ENCODE results near the gene PDE11A. TPM values are rescaled to one million over a fixed set of nuclear protein-coding genes. Genes with fewer than 3 reads are reported as not detected.

PDE11A gene
- total RNA-seq, 5 donors from 2014 or later (not counting 1 experiment from before 2014, with no cell fraction given) = not detected

GRCh38 chr2:177588671-177589070 lies 483.9 kb downstream of the PDE11A start:
- H3K27ac Mint-ChIP-seq = no peak overlapping the region
- POLR2A ChIA-PET = no interaction called here
- 100% methylated on average over 1 of the region's 3 CpGs for WGBS (ENCODE audit: insufficient coverage)

DNA sequence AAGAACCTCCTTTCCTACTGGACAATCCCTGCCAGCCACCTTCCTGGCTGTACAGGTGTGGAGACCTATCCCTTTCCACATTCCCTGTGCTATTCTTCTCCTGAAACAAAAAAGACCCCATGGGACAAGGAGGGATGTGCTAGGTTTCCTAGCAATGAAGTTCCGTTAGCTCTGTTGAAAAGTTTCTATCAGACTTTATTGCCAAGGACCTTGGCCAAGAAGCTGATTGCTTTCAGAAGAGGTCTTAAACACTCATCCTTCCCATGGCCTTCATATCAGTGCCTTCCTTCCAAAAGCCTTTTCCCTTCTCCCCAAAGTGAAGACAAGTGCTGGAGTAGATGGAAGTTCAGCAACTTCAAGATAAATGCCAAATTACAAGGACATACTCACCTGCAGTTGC lies 485.2 kb downstream of the PDE11A start:
- H3K27me3 ChIP-seq (replicated peaks in 1 of 2; ENCODE audit: control insufficient read depth in 2 of 2, extremely low read depth in 1 of 2, insufficient read depth in 2 of 2, low read length in 1 of 2) = peaks cover 0 to 7% of the 10 kb centered on the region in 2 experiments
- H3K9me3 ChIP-seq = no peaks in the 10 kb centered on the region
- no peak for DNase-seq
- CTCF ChIA-PET = no interaction called here
- WGBS (ENCODE audit: insufficient coverage) = no CpG with 5 or more reads among the region's 1 CpG
- no peaks in the 10 kb centered on the region for H3K4me1 ChIP-seq (ENCODE audit: control insufficient read depth in 1 of 2, extremely low read depth in 1 of 2, insufficient read depth in 2 of 2, low read length in 2 of 2)
- H3K9me3 Mint-ChIP-seq = no peaks in the 10 kb centered on the region
- ATAC-seq (replicated peaks in 1 of 4) = no peak
- no peaks in the 10 kb centered on the region for H3K36me3 Mint-ChIP-seq
- H3K4me3 Mint-ChIP-seq = no peak overlapping the region
- no peaks in the 10 kb centered on the region for H3K36me3 ChIP-seq (ENCODE audit: control insufficient read depth in 2 of 2, extremely low read depth in 1 of 2, insufficient read depth in 1 of 2, low read length in 1 of 2)
- peaks cover 0 to 2% (median 0%) of the 10 kb centered on the region in 3 donors for H3K4me1 Mint-ChIP-seq
- H3K27ac Mint-ChIP-seq = no peak overlapping the region
- no peak overlapping the region for H3K4me3 ChIP-seq (ENCODE audit: control insufficient read depth in 1 of 2, extremely low read depth in 1 of 2, low read length in 1 of 2)
- POLR2A ChIA-PET = interaction anchor here in 1 of 2 donors (0.7 kb wide), 1 partner anchor 104 kb away, joined by 4 read pairs; no protein-coding TSS in a partner anchor
- peaks cover 5 to 11% of the 10 kb centered on the region in 2 donors for H3K27me3 Mint-ChIP-seq
- no peak overlapping the region for H3K27ac ChIP-seq (ENCODE audit: low read length)

More at GRCh38 chr2:177588671-177589070, 483.9 kb downstream of the PDE11A start:
- Histone ChIP-seq H3K27ac (ENCODE audit: low read length) (no peak overlapping the region), H3K27me3 (replicated peaks in 1 of 2; ENCODE audit: control insufficient read depth in 2 of 2, extremely low read depth in 1 of 2, insufficient read depth in 2 of 2, low read length in 1 of 2) (peaks cover 0 to 7% of the 10 kb centered on the region in 2 experiments), H3K4me1 (ENCODE audit: control insufficient read depth in 1 of 2, extremely low read depth in 1 of 2, insufficient read depth in 2 of 2, low read length in 2 of 2) (no peaks in the 10 kb centered on the region), H3K36me3 (ENCODE audit: control insufficient read depth in 2 of 2, extremely low read depth in 1 of 2, insufficient read depth in 1 of 2, low read length in 1 of 2) (no peaks in the 10 kb centered on the region), H3K9me3 (no peaks in the 10 kb centered on the region), H3K4me3 (ENCODE audit: control insufficient read depth in 1 of 2, extremely low read depth in 1 of 2, low read length in 1 of 2) (no peak overlapping the region)
- peaks cover 11% of the 10 kb centered on the region in 2 donors for H3K27me3 Mint-ChIP-seq
- no peak for DNase-seq
- no peaks in the 10 kb centered on the region for H3K9me3 Mint-ChIP-seq
- H3K36me3 Mint-ChIP-seq = no peaks in the 10 kb centered on the region
- no peak for ATAC-seq (replicated peaks in 1 of 4)
- H3K4me3 Mint-ChIP-seq = no peak overlapping the region
- CTCF ChIA-PET = no interaction called here
- H3K4me1 Mint-ChIP-seq = peaks cover 0 to 2% (median 0%) of the 10 kb centered on the region in 3 donors

- peaks cover 5 to 6% of the 10 kb centered on the region in 2 donors for H3K27me3 Mint-ChIP-seq
- no peaks in the 10 kb centered on the region for H3K4me1 ChIP-seq (ENCODE audit: control insufficient read depth in 1 of 2, extremely low read depth in 1 of 2, insufficient read depth in 2 of 2, low read length in 2 of 2)
- H3K4me3 Mint-ChIP-seq = no peak overlapping the region
- CTCF ChIA-PET = interaction anchor here in 1 of 2 donors (0.6 kb wide), 1 partner anchor 385 kb away, joined by 4 read pairs; no protein-coding TSS in a partner anchor
- H3K27ac Mint-ChIP-seq = no peak overlapping the region
- H3K4me1 Mint-ChIP-seq = peaks cover 0 to 2% (median 0%) of the 10 kb centered on the region in 3 donors
- POLR2A ChIA-PET = no interaction called here
- no peak for DNase-seq
- no peaks in the 10 kb centered on the region for H3K9me3 ChIP-seq
- peaks cover 0 to 7% of the 10 kb centered on the region in 2 experiments for H3K27me3 ChIP-seq (replicated peaks in 1 of 2; ENCODE audit: control insufficient read depth in 2 of 2, extremely low read depth in 1 of 2, insufficient read depth in 2 of 2, low read length in 1 of 2)
- H3K36me3 ChIP-seq (ENCODE audit: control insufficient read depth in 2 of 2, extremely low read depth in 1 of 2, insufficient read depth in 1 of 2, low read length in 1 of 2) = no peaks in the 10 kb centered on the region
- WGBS (ENCODE audit: insufficient coverage) = no CpG with 5 or more reads among the region's 1 CpG
- no peaks in the 10 kb centered on the region for H3K36me3 Mint-ChIP-seq
- H3K4me3 ChIP-seq (ENCODE audit: control insufficient read depth in 1 of 2, extremely low read depth in 1 of 2, low read length in 1 of 2) = no peak overlapping the region
- ATAC-seq (replicated peaks in 1 of 4) = no peak
- H3K27ac ChIP-seq (ENCODE audit: low read length) = no peak overlapping the region
- no peaks in the 10 kb centered on the region for H3K9me3 Mint-ChIP-seq
Observed at GRCh38 chr2:177586154-177586553, 486.4 kb downstream of the PDE11A start.

GRCh38 chr2:177585234-177585863 lies 487.2 kb downstream of the PDE11A start:
- H3K4me3 ChIP-seq (ENCODE audit: control insufficient read depth in 1 of 2, extremely low read depth in 1 of 2, low read length in 1 of 2) = no peak overlapping the region
- Mint-ChIP-seq H3K27me3 (peaks cover 2 to 8% of the 10 kb centered on the region in 2 donors), H3K36me3 (no peaks in the 10 kb centered on the region), H3K4me1 (peaks cover 0 to 2% (median 0%) of the 10 kb centered on the region in 3 donors), H3K4me3 (no peak overlapping the region), H3K27ac (no peak overlapping the region), H3K9me3 (no peaks in the 10 kb centered on the region)
- CTCF ChIA-PET = no interaction called here
- no peaks in the 10 kb centered on the region for H3K9me3 ChIP-seq
- H3K27me3 ChIP-seq (replicated peaks in 1 of 2; ENCODE audit: control insufficient read depth in 2 of 2, extremely low read depth in 1 of 2, insufficient read depth in 2 of 2, low read length in 1 of 2) = peaks cover 0 to 7% of the 10 kb centered on the region in 2 experiments
- no peaks in the 10 kb centered on the region for H3K4me1 ChIP-seq (ENCODE audit: control insufficient read depth in 1 of 2, extremely low read depth in 1 of 2, insufficient read depth in 2 of 2, low read length in 2 of 2)
- no peaks in the 10 kb centered on the region for H3K36me3 ChIP-seq (ENCODE audit: control insufficient read depth in 2 of 2, extremely low read depth in 1 of 2, insufficient read depth in 1 of 2, low read length in 1 of 2)
- H3K27ac ChIP-seq (ENCODE audit: low read length) = no peak overlapping the region
- ATAC-seq (replicated peaks in 1 of 4) (no peak), DNase-seq (no peak)
- POLR2A ChIA-PET = no interaction called here
- 97% methylated on average over 3 of the region's 5 CpGs for WGBS (ENCODE audit: insufficient coverage)

DNA sequence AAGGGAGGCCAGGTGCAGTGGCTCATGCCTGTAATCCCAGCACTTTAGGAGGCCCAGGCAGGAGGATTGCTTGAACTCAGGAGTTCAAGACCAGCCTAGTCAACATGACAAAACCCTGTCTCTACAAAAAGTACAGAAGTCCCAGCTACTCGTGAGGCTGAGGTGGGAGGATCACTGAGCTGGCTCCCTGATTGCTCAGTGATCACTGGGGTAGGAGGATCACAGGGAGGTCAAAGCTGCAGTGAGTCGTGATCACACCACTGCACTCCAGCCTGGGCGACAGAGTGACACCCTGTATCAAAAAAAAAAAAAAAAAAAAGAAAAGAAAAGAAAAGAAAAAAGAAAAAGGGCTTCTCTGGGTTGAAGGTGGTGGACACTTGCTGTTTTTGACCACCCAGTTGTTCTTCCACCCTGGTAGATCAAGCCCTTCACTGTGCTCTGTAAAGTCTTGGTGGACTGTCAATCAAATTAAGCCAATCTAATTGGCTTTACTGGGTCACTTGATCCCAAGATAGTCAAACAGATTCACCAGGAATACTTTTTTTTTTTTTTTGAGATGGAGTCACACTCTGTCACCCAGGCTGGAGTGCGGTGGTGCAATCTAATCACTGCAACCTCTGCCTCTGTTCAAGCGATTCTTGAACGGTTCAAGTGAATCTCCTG lies 488.4 kb downstream of the PDE11A start:
- ATAC-seq (replicated peaks in 1 of 4) (no peak), DNase-seq (no peak)
- Histone ChIP-seq H3K4me1 (ENCODE audit: control insufficient read depth in 1 of 2, extremely low read depth in 1 of 2, insufficient read depth in 2 of 2, low read length in 2 of 2) (no peaks in the 10 kb centered on the region), H3K4me3 (ENCODE audit: control insufficient read depth in 1 of 2, extremely low read depth in 1 of 2, low read length in 1 of 2) (no peak overlapping the region), H3K36me3 (ENCODE audit: control insufficient read depth in 2 of 2, extremely low read depth in 1 of 2, insufficient read depth in 1 of 2, low read length in 1 of 2) (no peaks in the 10 kb centered on the region), H3K27me3 (replicated peaks in 1 of 2; ENCODE audit: control insufficient read depth in 2 of 2, extremely low read depth in 1 of 2, insufficient read depth in 2 of 2, low read length in 1 of 2) (peaks cover 0 to 5% of the 10 kb centered on the region in 2 experiments), H3K9me3 (no peaks in the 10 kb centered on the region), H3K27ac (ENCODE audit: low read length) (no peak overlapping the region)
- ChIA-PET CTCF (interaction anchor here in 1 of 2 donors (0.6 kb wide), 1 partner anchor 51 kb away, joined by 3 read pairs; no protein-coding TSS in a partner anchor), POLR2A (no interaction called here)
- H3K9me3 Mint-ChIP-seq = no peaks in the 10 kb centered on the region
- H3K27ac Mint-ChIP-seq = no peak overlapping the region
- peaks cover 0 to 5% of the 10 kb centered on the region in 2 donors for H3K27me3 Mint-ChIP-seq
- no peaks in the 10 kb centered on the region for H3K36me3 Mint-ChIP-seq
- H3K4me1 Mint-ChIP-seq = peaks cover 0 to 2% (median 0%) of the 10 kb centered on the region in 3 donors
- no CpG with 5 or more reads among the region's 6 CpGs for WGBS (ENCODE audit: insufficient coverage)
- no peak overlapping the region for H3K4me3 Mint-ChIP-seq

GRCh38 chr2:177582000-177582399 lies 490.6 kb downstream of the PDE11A start:
- ChIA-PET CTCF (no interaction called here), POLR2A (no interaction called here)
- no peaks in the 10 kb centered on the region for H3K36me3 ChIP-seq (ENCODE audit: control insufficient read depth in 2 of 2, extremely low read depth in 1 of 2, insufficient read depth in 1 of 2, low read length in 1 of 2)
- Mint-ChIP-seq H3K4me3 (no peak overlapping the region), H3K36me3 (no peaks in the 10 kb centered on the region), H3K27me3 (peaks cover 0 to 3% of the 10 kb centered on the region in 2 donors), H3K4me1 (peaks cover 0 to 2% (median 0%) of the 10 kb centered on the region in 3 donors), H3K27ac (no peak overlapping the region), H3K9me3 (no peaks in the 10 kb centered on the region)
- ATAC-seq (replicated peaks in 1 of 4) (no peak), DNase-seq (no peak)
- H3K4me1 ChIP-seq (ENCODE audit: control insufficient read depth in 1 of 2, extremely low read depth in 1 of 2, insufficient read depth in 2 of 2, low read length in 2 of 2) = no peaks in the 10 kb centered on the region
- H3K27me3 ChIP-seq (replicated peaks in 1 of 2; ENCODE audit: control insufficient read depth in 2 of 2, extremely low read depth in 1 of 2, insufficient read depth in 2 of 2, low read length in 1 of 2) = no peaks in the 10 kb centered on the region
- no peaks in the 10 kb centered on the region for H3K9me3 ChIP-seq
- WGBS (ENCODE audit: insufficient coverage) = no CpG with 5 or more reads among the region's 1 CpG
- H3K4me3 ChIP-seq (ENCODE audit: control insufficient read depth in 1 of 2, extremely low read depth in 1 of 2, low read length in 1 of 2) = no peak overlapping the region
- H3K27ac ChIP-seq (ENCODE audit: low read length) = no peak overlapping the region

Measured in T-cell (primary cell).